NCI-H2171 treated with DMSO at 0.1 percent for 48 hours (cell line): ENCODE results near the gene COL4A4.
"Not testable (repeated sequence)": the region's sequence is repeated elsewhere in the genome, so short reads cannot be mapped to it uniquely, and the experiment has no call there.

Experiments
- DNase-seq: peaks from one replicate; lab custom pipeline; 2025; lab: John Stamatoyannopoulos, UW

The COL4A4 gene

DNA sequence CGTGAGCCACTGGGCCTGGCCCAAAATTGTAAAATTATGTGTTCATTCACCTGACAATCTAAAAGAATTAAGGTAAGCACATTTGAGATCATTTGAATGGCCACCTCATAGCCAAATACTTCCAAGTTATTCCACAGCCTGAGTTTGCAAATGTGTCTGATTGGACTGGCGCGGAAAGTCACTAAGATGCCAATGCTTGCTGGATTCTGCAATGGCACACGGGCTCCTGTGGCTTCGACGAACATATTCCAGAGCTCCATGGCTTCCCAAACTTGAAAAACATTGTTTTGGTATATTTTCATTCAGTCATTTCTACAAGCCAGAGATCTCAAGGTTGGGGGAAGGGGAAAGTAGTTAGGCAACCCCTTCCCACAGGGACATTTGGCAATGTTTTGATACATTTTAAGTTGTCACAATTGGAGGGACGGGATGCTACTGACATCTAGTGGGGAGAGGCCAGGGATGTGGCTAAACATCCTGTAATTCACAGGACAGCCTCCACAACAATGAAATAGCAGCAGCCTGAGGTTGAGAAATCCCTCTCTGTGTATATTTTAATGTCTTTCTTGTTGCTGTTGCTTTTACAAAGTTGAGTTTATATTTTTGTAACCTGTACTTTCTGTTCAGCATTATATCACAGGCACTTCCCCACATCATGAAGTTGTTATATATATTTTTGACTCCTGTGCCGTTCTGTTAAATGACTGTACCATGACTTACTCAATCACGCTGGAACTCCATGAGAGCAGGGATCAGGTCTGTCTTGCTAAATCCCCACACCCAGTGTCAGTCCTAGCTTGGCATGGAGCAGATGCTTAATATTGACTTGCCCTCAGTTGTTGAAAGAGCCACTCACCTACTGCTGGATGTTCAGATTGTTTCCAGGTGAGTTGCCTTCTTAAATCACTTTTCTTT is 56.9 kb downstream of the COL4A4 start:
- DNase-seq = peak; percentile 31

DNA sequence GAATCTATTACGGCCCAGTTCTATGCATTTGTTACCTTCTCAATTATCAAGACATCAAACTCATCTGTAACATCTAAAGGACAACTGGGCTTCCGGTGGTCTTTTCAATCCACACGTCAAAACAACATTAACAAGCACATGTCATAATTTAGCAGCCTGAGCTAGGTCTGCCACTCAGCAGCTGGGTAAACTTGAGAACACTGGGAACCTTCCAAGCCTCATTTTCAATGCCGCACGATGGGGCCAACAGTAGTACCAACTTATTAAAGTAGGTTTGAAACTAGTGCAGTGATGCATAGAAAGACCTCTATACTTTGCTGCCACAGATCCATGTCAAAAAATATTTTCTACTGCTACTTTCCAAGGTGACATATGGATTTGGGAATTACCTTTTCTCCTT is 60.4 kb downstream of the COL4A4 start:
- no peak for DNase-seq

DNA sequence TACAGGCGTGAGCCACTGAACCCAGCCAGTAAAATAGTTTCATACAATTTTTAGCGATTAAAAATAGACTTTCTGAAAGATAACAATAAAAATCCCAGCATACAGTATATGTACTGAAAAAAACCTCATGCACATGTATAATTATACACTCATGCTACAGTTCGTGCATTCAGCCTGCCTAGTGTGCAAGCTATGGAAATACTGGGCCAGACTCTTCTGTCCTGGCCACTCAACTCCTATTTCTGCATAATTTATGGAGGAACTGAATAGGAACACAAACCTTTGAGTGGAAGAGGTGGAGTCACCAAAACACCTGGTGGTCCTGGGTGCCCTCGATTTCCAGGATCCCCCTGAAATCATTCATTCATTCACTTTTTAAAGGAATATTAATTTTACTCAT is 64.7 kb downstream of the COL4A4 start:
- no peak for DNase-seq

DNA sequence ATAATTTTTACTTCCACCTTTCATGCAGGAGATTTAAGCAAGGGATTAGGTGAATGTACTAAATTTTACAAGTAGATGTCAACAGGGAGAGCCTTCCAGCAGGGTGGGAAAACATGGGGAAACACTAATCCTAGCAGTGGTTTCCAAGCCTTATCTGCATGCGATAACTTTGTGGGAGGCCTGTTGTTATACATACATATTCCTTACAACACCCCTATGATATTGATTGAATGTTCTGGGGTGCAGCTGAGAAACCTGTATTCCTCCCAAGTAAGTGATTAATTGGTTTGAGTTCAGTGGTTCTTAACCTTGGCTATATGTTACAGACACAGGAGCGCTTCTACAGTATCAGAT is 65.9 kb downstream of the COL4A4 start:
- DNase-seq = no peak

DNA sequence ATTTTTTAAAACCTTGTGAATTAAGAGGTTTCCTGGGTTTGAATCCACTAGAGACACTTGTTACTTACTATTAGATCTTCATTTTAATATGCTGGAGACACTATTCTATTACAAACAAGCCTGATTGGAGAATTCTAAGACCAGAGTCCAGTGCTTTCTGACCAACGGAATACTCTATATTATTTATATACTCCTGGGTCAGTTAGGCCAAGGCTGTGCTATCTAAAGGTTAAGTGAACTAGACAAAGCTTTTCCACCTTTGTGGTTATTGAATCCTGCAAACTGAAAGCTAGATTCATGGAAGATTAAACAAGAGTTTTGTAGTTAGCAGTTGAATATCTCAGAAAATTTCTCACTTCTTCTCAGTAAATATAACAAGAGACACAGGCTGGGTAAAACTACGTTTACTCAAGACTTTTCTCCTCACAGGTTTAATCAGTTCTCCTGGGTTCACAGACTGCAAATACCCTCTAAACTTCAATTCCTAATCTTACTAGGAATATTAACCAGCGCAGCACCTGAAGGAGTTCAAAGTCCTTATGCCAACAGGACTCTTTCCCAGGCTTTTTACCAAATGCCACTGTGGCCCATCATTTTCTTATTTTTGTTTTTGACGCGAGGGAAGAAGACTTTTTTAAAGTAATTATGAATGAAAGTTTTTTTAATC is 66.4 kb downstream of the COL4A4 start:
- DNase-seq = no peak

DNA sequence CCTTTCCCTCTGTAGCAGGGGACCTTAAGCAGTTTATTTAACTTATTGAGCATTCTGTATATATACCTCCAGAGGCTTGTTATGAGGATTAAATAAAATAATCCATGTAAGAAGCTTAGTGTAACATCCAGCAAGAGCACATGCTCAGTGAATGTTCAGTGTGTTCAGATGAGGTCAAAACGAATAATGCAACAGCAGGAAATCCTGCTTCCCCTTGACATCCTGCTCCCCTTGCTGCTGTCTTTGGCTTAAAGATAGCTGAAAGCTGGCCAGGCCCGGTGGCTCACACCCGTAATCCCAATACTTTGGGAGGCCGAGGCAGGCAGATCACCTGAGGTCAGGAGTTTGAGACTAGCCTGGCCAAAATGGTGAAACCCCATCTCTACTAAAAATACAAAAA is 68.7 kb downstream of the COL4A4 start:
- no peak for DNase-seq

DNA sequence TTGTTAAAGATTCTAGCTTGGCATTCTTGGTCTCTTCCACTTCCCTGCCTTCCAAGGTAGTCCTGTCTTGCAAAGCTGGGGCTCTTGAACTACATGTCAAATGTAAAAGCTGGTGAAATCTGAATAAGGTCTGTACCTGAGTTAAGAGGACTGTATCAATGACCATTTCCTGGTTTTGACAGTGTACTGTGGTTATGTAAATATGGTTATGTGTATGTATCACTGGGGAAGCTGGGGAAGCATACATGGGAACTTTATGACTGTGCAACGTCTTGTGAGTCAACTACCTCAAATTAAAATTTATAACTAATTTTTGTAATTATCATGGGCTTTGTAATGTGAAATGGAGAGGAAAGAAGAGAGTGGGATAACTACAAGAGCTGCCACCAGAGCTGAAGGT is 81.7 kb downstream of the COL4A4 start:
- no peak for DNase-seq

DNA sequence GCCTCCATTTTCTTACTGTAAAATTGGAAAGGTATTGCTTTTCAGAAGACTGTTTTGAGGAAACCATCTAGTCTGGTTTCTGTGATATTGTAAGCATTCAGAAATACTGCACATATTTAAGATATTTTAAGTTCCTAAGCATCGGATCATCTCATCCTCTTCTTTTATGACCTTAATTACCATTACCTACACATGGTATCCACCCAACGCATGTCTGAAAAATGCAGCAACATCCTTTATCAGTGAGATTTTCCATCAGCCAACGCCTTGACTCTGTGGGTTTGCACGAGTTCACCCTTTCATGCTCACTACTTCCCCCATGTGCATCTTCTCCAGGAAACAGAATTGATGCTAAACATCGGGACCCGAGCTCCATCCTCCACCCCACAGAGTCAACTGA is 84.3 kb downstream of the COL4A4 start:
- no peak for DNase-seq

DNA sequence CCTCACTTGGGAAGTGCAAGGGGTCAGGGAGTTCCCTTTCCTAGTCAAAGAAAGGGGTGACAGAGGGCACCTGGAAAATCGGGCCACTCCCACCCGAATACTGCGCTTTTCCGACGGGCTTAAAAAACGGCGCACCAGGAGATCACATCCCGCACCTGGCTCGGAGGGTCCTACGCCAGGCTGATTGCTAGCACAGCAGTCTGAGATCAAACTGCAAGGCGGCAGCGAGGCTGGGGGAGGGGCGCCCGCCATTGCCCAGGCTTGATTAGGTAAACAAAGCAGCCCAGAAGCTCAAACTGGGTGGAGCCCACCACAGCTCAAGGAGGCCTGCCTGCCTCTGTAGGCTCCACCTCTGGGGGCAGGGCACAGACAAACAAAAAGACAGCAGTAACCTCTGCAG is 98.9 kb downstream of the COL4A4 start:
- not testable (repeated sequence) for DNase-seq

DNA sequence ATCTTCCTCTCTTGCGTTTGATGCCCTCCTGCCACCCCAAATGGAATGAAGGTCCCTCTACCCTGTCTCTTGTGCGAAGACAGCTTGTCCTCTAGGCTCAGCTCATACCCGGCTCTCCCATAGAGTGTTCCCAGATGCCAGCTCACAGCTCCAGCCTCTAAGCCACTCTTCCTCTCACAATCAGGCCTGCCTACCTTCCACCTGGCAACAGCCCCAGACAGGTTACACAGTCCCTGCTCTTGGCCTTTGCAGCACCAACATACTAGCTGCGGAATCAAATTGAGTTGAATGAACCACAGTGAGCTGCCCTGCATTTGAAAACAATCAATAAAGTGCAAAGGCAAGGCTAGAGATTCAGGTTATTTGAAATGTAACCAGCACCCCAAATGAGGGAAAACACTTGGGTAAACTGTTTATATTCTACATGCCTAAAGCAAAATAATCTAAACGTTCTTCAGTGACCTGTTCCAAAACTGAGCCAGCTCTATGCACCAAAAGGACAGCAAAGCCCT is 105.1 kb downstream of the COL4A4 start:
- DNase-seq = no peak

DNA sequence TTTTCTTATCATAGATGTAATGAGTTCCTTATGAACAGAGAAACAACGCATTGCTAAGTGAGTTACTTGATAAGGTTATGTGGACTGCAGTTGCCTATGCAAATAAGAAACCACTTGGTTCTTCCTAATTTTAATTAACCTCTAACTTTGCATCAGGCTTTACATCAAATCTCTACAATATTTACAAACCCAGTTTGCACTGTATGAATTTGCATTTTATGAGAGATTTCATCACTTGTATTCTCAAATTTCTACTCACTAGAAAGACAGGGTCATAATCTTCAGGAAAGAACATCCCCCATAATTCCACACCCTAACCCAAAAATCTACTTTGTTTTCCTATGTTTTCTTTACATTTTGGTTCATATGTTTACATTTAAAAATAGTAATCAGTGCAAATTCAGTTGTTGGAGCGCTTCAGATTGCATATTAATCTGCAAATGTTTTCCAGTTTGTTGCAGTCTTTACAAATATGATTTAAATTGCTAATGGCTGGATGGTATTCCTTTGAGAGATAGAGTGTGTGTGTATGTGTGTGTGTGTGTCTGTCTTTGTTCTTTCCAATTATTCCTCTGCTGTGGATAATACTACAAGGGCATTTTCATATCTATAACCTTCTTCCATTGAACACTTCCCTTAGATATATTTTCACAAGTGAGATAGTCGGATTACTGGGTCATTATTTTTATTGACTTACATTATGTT is 106.1 kb downstream of the COL4A4 start:
- DNase-seq = no peak

DNA sequence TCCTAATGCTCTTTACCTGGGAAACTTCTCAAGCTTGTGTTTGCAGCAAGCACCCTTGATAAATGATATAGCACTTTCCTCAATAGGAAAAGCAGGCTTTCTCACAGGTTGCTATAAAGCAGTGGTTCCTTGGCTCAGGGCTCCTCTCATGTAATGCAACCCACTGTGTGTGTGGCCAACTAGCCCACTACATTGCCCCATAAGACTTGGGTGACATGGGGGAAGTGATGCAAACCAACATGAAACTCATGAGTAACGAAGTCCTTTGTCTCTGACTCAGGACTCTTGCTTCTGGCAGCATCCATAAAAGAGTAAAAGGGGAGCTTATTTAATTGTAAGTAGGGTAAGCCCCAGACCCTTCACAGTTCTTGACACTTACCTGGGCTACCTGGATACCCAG is 106.9 kb downstream of the COL4A4 start:
- DNase-seq = no peak

DNA sequence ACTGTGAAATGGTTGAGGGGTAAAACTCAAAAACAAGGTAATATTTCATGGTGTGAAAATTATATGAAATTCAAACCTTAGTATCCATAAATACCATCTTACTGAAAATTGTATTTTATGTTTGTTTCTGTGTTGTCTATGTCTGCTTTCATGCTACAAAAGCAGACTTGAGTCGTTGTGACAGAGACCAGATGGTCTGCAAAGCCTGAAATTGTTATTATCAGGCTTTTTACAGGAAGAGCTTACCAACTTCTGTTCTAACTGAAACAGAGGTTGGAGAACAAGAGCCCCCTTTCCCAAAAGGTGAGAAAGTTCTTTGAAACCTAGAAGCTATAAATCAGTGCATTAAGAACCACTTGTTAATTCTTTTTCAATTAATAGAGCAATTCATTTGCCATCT is 110.0 kb downstream of the COL4A4 start:
- DNase-seq = no peak

DNA sequence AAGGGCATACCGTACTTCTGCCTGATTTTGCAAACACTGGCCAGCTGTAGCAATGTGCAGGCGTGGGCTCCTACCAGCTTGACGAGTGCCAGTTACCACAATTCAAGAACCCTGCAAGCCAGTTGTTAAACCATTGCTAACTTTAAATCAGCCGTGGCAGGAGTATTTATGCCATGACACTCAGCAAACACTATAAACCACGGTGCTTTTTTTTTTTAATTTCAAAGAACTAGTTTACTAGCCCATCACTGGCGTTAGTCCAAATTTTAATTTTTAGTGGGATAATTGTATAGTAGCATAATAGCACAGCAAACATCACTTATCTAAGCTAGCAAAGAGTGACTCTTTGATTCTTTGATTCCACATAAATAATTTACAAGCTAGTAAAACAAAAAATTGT is 111.1 kb downstream of the COL4A4 start:
- DNase-seq = no peak

DNA sequence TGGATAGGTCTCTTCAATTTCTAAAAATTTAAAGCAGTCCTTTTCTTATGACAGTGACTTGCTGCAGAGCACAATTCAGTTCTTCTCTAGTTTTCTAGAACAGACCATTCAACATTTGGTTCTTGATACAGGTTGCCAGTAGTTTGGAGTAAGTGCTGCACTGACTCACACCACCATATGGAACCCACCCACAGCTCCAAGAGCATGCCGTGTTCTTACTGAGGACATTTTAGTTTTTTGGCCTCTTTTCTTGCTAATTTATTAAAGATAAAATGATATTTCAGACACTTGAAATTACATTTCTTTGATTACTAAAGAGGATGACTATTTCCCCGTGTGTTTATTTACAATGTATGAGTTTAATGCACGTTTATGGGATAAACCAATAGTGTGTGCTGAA is 120.0 kb downstream of the COL4A4 start:
- no peak for DNase-seq

DNA sequence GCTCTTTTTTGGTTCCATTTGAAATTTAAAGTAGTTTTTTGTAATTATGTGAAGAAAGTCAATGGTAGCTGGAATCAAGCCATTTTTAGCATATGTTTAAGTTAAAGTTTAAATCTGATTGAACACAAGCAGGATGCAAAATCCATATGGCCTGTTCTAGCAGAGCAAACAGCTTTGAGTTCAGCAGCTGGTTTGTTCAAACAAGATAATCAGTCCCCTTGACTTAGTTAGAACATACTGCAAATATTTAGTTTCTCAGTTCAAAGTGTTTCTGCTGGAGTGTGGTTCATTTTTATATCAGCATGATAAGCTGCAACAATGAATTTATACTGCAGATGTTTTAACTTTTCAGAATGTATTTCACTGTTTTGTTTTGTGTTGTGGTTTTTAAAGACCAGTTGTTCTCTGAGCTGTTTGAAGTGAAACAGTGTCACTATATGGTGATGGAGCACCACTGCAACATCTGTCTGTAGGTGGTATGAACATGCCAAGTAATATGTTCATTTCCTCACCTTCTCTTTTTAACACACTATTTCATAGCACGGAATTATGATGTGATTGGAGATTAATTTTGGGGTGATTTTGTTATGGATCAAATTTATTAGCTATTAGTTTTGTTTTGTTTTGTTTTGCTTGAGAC is 125.3 kb downstream of the COL4A4 start:
- DNase-seq = no peak

DNA sequence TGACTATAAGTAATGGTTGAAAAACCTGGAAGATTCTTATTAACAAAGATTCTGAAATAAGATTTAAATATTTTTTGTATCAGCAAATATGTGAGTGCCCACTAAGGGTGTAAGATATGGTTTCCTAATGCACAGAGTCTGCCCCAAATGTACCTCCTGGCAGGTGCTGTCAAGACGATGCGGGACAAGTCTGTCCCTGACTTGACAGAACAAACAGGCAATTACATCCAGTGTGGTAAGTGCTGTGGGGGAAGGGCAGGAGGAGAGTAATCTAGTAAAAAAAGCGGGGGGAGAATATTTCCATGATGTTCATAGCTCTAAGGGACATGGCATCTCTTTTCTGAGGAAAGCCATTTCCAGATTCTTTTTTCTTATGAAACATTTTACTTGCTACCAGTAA is 127.5 kb downstream of the COL4A4 start:
- no peak for DNase-seq

DNA sequence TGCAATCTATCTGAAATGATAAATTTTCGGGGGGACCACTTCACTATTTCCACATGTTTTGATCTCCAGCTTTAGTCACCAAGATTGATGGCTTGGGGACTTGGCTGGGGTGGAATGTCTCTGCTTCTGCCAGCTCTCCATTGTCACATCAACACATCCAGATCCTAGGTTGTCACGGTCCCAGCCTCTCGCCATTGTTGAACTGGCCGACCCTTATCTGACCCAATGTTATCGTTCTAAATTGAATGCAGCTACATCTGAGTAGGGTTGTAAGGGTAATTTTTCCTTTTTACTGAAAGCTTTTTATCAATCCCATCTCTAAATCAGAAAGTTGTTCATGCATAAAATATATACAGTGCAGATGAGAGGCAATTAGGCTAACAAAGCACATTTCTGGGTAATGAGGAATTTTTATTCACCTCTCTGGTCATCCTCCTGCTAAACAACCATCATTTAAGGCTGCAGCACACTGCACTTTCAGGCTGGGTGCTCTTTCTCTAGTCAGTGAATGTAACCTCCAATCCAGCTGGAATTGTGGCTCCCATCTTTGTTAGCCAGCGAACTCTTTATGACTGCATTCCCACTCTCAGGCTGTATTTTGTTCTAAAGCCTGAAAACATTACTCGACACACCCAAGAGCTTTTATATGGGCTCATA is 128.2 kb downstream of the COL4A4 start:
- no peak for DNase-seq

DNA sequence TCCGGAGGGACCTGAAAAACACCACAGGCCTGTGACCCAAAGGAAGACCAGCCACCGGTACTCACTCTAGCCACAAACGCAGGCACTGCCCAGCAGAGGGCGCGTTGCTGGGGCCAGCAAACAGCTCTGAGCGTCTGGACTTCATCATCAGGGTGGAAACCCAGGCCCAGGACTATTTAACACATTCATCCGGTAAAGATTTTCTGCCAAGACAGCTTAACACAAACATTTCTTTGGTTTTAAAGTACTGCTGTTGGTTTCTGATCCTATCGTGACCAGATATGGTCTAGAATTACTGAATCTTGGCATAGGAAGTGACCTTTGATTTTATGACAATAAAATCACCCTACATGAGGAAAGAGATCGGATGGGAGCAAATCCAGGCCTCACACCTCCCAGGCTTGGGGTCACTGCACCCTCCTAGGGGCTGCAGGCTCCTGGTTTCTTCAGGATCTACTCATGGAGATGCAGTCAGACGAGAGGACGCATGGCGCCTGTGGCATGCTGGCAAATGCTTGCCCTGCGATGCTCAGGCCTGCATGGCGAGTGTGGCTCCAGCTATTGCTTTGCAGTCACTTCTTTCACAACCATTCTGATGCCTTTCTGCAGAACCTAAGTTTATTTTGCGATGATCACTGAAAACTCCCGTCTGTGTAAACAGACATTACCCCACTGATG is 130.4 kb downstream of the COL4A4 start:
- DNase-seq = no peak

DNA sequence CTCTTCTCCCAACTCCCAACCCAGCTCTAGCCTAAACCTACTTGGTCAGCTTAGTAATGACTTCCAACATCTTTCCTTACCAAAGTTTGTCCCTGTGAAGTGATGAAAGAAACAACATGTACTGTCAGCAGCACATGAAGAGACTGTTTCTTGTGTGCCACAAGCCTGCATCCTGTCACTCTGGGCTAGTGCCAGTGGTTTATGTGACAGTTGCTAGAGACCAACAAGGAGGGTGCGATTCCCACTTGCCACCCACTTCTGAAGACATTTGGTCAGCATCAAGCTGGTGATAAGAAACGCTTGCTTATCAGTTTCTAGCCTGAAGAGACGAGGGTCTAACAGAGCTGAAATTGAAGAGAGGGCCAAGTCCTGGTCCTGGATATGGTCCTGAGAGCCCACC is 132.6 kb downstream of the COL4A4 start:
- no peak for DNase-seq

DNA sequence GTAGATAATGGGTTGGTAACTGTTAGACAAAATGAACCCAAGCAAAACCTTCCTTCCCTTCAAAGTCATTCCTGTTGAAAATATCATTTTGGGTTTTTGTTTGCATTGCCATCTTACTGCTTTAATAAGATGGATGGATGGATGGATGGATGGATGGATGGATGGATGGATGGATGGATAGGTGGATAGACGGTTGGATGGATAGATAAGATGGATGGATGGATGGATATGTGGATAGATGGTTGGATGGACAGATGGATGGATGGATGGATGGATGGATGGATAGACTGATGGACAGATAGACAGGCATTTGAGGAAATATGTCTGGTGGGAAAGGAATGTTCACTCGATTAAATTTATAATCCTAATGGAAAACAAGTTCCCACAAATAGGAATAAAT is 133.2 kb downstream of the COL4A4 start:
- no peak for DNase-seq
